Posterior cingulate gyrus (tissue), 11 donors: ENCODE data around the gene ACBD6.

Experiments
- DNase-seq, 10 donors: peaks; one replicate each; pipeline versions ENCODE4 v3.0.0 to v3.0.0-alpha.2; 2020 to 2021; ENCODE audit warnings: mixed read lengths in 3 of 10
- intact Hi-C: fragments of 100-400 bp; cut with DNase I; formaldehyde crosslinking; loops from one replicate; pipeline ENCODE4 v1.15.1; 2023

Gene ACBD6

GRCh38 chr1:180327089-180327488 is 175.3 kb downstream of the ACBD6 start:
- intact Hi-C loops: no loop called here
- DNase-seq: no peak

- DNase-seq: no peak
- intact Hi-C loops: no loop called here
These were observed 189.5 kb downstream of the ACBD6 start for GRCh38 chr1:180312926-180313325.

GRCh38 chr1:180311011-180311730 is 191.2 kb downstream of the ACBD6 start:
- intact Hi-C loops: no loop called here
- DNase-seq: no peak

- intact Hi-C loops: no loop called here
- no peak for DNase-seq
These were observed 192.3 kb downstream of the ACBD6 start for GRCh38 chr1:180310095-180310494.

- intact Hi-C loops: no loop called here
- no peak for DNase-seq
These were observed 193.0 kb downstream of the ACBD6 start for GRCh38 chr1:180309338-180309737.

GRCh38 chr1:180301135-180301742 is 201.1 kb downstream of the ACBD6 start:
- no peak for DNase-seq
- intact Hi-C loops: no loop called here

GRCh38 chr1:180299479-180300221 is 202.7 kb downstream of the ACBD6 start:
- intact Hi-C loops: no loop called here
- no peak for DNase-seq

- intact Hi-C loops: no loop called here
- DNase-seq: no peak
These were observed 206.4 kb downstream of the ACBD6 start for GRCh38 chr1:180295999-180296398.

- intact Hi-C loops: no loop called here
- no peak for DNase-seq
These were observed 207.7 kb downstream of the ACBD6 start for GRCh38 chr1:180294711-180295110.

- DNase-seq: no peak
- intact Hi-C loops: no loop called here
These were observed 211.4 kb downstream of the ACBD6 start for GRCh38 chr1:180291004-180291403.

- intact Hi-C loops: no loop called here
- DNase-seq: no peak
These were observed 211.9 kb downstream of the ACBD6 start for GRCh38 chr1:180290265-180291001.

- intact Hi-C loops: no loop called here
These were observed 213.4 kb downstream of the ACBD6 start for GRCh38 chr1:180288940-180289339.

GRCh38 chr1:180287988-180288705 is 214.2 kb downstream of the ACBD6 start:
- DNase-seq: peak in 1 of 10 donors; percentile 51
- intact Hi-C loops: no loop called here

More at GRCh38 chr1:180288940-180289339, 213.4 kb downstream of the ACBD6 start:
- no peak for DNase-seq

- DNase-seq: no peak
- intact Hi-C loops: no loop called here
These were observed 216.0 kb downstream of the ACBD6 start for GRCh38 chr1:180286417-180286816.

GRCh38 chr1:180283098-180283497 is 219.3 kb downstream of the ACBD6 start:
- intact Hi-C loops: no loop called here
- no peak for DNase-seq

GRCh38 chr1:180282401-180283044 is 219.9 kb downstream of the ACBD6 start:
- intact Hi-C loops: no loop called here
- no peak for DNase-seq

GRCh38 chr1:180281490-180281889 is 220.9 kb downstream of the ACBD6 start:
- DNase-seq: no peak
- intact Hi-C loops: no loop called here

- DNase-seq: no peak
- intact Hi-C loops: no loop called here
These were observed 221.8 kb downstream of the ACBD6 start for GRCh38 chr1:180280617-180281016.

GRCh38 chr1:180279651-180280050 is 222.7 kb downstream of the ACBD6 start:
- intact Hi-C loops: no loop called here
- no peak for DNase-seq
